GM23338 (cell line): ENCODE measurements around the gene AOAH. TPM values are rescaled to one million over a fixed set of nuclear protein-coding genes. Genes with fewer than 3 reads are reported as not detected.

Experiments
- ATAC-seq: fragments of 200-7000 bp; cut with Tn5 transposase; 3 replicates; pipeline ENCODE4 v1.9.1; 2020
- DNase-seq: peaks from one replicate; pipeline ENCODE4 v3.0.0-alpha.2; 2015; ENCODE audit warnings: low spot score
- H2AFZ ChIP-seq: fragments of 200-600 bp; sonication (generic); 2 replicates; pipeline ENCODE4 v1.8.0; 2016; ENCODE audit warnings: antibody characterized with exemption, mild to moderate bottlenecking, moderate library complexity
- H3F3A ChIP-seq: fragments of 200-600 bp; sonication (generic); replicated peaks from 2 replicates; pipeline ENCODE4 v1.8.0; 2017; ENCODE audit warnings: antibody characterized with exemption, mixed run types, low read depth
- H3K27ac ChIP-seq: fragments of 200-600 bp; sonication (generic); 2 replicates; pipeline ENCODE4 v1.6.1; 2016; ENCODE audit warnings: low read depth
- H3K27me3 ChIP-seq: fragments of 200-600 bp; sonication (generic); 2 replicates; pipeline ENCODE4 v1.8.0; 2016; ENCODE audit warnings: mild to moderate bottlenecking, mixed run types, moderate library complexity; ENCODE audit not compliant: insufficient read depth
- H3K36me3 ChIP-seq: fragments of 200-600 bp; sonication (generic); 2 replicates; pipeline ENCODE4 v1.8.0; 2016; ENCODE audit warnings: mild to moderate bottlenecking; ENCODE audit not compliant: insufficient read depth
- H3K4me1 ChIP-seq: fragments of 200-600 bp; sonication (generic); 2 replicates; pipeline ENCODE4 v1.8.0; 2016; ENCODE audit warnings: mild to moderate bottlenecking, moderate library complexity; ENCODE audit not compliant: insufficient read depth
- H3K4me2 ChIP-seq: fragments of 200-600 bp; sonication (generic); 2 replicates; pipeline ENCODE4 v1.7.1; 2017; ENCODE audit warnings: mixed run types
- H3K4me3 ChIP-seq: fragments of 200-600 bp; sonication (generic); 2 replicates; pipeline ENCODE4 v1.6.1; 2016; ENCODE audit warnings: mixed run types
- H3K79me2 ChIP-seq: fragments of 200-600 bp; sonication (generic); replicated peaks from 2 replicates; pipeline ENCODE4 v1.8.0; 2017; ENCODE audit warnings: mild to moderate bottlenecking; ENCODE audit not compliant: insufficient read depth
- H3K9me2 ChIP-seq: fragments of 200-600 bp; sonication (generic); 2 replicates; pipeline ENCODE4 v1.8.0; 2017; ENCODE audit not compliant: insufficient read depth
- H4K20me1 ChIP-seq: fragments of 200-600 bp; sonication (generic); replicated peaks from 2 replicates; pipeline ENCODE4 v1.8.0; 2017; ENCODE audit warnings: mild to moderate bottlenecking; ENCODE audit not compliant: insufficient read depth
- H3K27ac Mint-ChIP-seq: 2 replicates; pipeline ENCODE4 v1.8.0; 2020; ENCODE audit warnings: inconsistent platforms, mild to moderate bottlenecking, moderate library complexity, mixed read lengths
- H3K27me3 Mint-ChIP-seq: 3 replicates; pipeline ENCODE4 v1.8.0; 2022; ENCODE audit warnings: low read depth, mild to moderate bottlenecking, moderate library complexity, mixed read lengths, inconsistent platforms; ENCODE audit not compliant: insufficient read depth, poor library complexity
- H3K36me3 Mint-ChIP-seq: 3 replicates; pipeline ENCODE4 v1.8.0; 2021; ENCODE audit warnings: low read depth, mild to moderate bottlenecking, inconsistent platforms, moderate library complexity, mixed read lengths
- H3K4me1 Mint-ChIP-seq: 3 replicates; pipeline ENCODE4 v1.8.0; 2020; ENCODE audit warnings: mild to moderate bottlenecking, inconsistent platforms, mixed read lengths
- H3K4me3 Mint-ChIP-seq: 3 replicates; pipeline ENCODE4 v1.8.0; 2021; ENCODE audit warnings: moderate library complexity, mild to moderate bottlenecking, inconsistent platforms, mixed read lengths
- H3K9me3 Mint-ChIP-seq: 3 replicates; pipeline ENCODE4 v1.8.0; 2020; ENCODE audit warnings: moderate library complexity, mild to moderate bottlenecking, inconsistent platforms, mixed read lengths
- CREB1 ChIP-seq: fragments of 250-450 bp; sonication (Bioruptor Pico); IDR thresholded peaks from 2 replicates; pipeline ENCODE4 v1.5.0; 2020; ENCODE audit warnings: low read depth, mild to moderate bottlenecking, moderate library complexity
- CTCF ChIP-seq, 2 experiments: fragments of 200-600 bp in 1 of 2; sonication (generic) in 1 of 2; conservative IDR thresholded peaks; 2 replicates each; pipeline versions ENCODE4 v1.5.1 to v1.6.1; 2016 to 2017; ENCODE audit warnings: antibody characterized with exemption in 2 of 2, low read depth in 2 of 2, mild to moderate bottlenecking in 2 of 2, moderate library complexity in 1 of 2
- JUNB ChIP-seq: IDR thresholded peaks from one replicate; pipeline ENCODE4 v1.6.1; 2016; ENCODE audit warnings: antibody characterized with exemption; ENCODE audit not compliant: unreplicated experiment
- NANOG ChIP-seq: IDR thresholded peaks from 2 replicates; pipeline ENCODE4 v1.6.1; 2016; ENCODE audit warnings: antibody characterized with exemption, borderline replicate concordance
- STAT1 ChIP-seq: IDR thresholded peaks from one replicate; pipeline ENCODE4 v1.6.1; 2016; ENCODE audit warnings: antibody characterized with exemption; ENCODE audit not compliant: unreplicated experiment
- ZNF114 ChIP-seq: fragments of 250-450 bp; sonication (Bioruptor Pico); IDR thresholded peaks from 2 replicates; pipeline ENCODE4 v1.5.0; 2020; ENCODE audit warnings: mild to moderate bottlenecking, moderate library complexity
- ZNF331 ChIP-seq: fragments of 250-450 bp; sonication (Bioruptor Pico); IDR thresholded peaks from 2 replicates; pipeline ENCODE4 v1.5.0; 2020; ENCODE audit warnings: low read depth, mild to moderate bottlenecking, moderate library complexity
- ZNF462 ChIP-seq: fragments of 250-450 bp; sonication (Bioruptor Pico); IDR thresholded peaks from 2 replicates; pipeline ENCODE4 v1.5.0; 2020; ENCODE audit warnings: mild to moderate bottlenecking, moderate library complexity
- polyA plus RNA-seq: library from polyadenylated mRNA; unstranded; fragments of >200 nt; fragmentation: Nextera tagmentation; extraction: Ambion mirVana; gene quantifications from 2 replicates; pipeline ENCODE4 v1.2.1, GENCODE V29; 2016
- total RNA-seq: library from RNA; depleted of rRNA; stranded (reverse); fragments of >200 nt; shearing (Covaris generic); gene quantifications from 2 replicates; pipeline ENCODE4 v1.2.3, GENCODE V29; 2014

Gene AOAH
- total and polyA plus RNA-seq, 2 experiments from 2014 or later = not detected

- TF ChIP-seq ZNF462 (CRISPR knock-in tag) = no peak
Measured at GRCh38 chr7:36531951-36532350, 192.3 kb downstream of the AOAH start (continued).

- no peaks in the 10 kb centered on the region for H3K9me3 Mint-ChIP-seq
- no peaks in the 10 kb centered on the region for H3K27me3 Mint-ChIP-seq
- Histone ChIP-seq H3K27me3 (no peaks in the 10 kb centered on the region), H3K4me2 (no peak overlapping the region), H3F3A (no peaks in the 10 kb centered on the region), H4K20me1 (no peaks in the 10 kb centered on the region), H3K27ac (no peak overlapping the region), H3K4me3 (no peak overlapping the region), H2AFZ (0 out of 2 replicates have a peak overlapping the region, but pooled peaks have one; percentile 18), H3K36me3 (no peaks in the 10 kb centered on the region), H3K4me1 (no peaks in the 10 kb centered on the region), H3K9me2 (peaks cover 9% of the 10 kb centered on the region; the same call in 1 of the 2 replicates), H3K79me2 (no peaks in the 10 kb centered on the region)
- DNase-seq (no peak), ATAC-seq (no peak)
- no peak overlapping the region for H3K27ac Mint-ChIP-seq
- no peak overlapping the region for H3K4me3 Mint-ChIP-seq
- H3K4me1 Mint-ChIP-seq = no peaks in the 10 kb centered on the region; the same call in 2 of the 3 replicates
- no peaks in the 10 kb centered on the region for H3K36me3 Mint-ChIP-seq
- TF ChIP-seq STAT1 = no peak
- TF ChIP-seq JUNB = no peak
- no peak for TF ChIP-seq ZNF331
- no peak for TF ChIP-seq CTCF (conservative IDR thresholded peaks at IDR 0.05; ENCODE audit: low read depth in 2 of 2)
- TF ChIP-seq CREB1 (CRISPR knock-in tag) = no peak
- TF ChIP-seq ZNF114 (CRISPR knock-in tag) = no peak
- TF ChIP-seq ZNF462 (CRISPR knock-in tag) = no peak
- no peak for TF ChIP-seq NANOG
Measured at GRCh38 chr7:36530456-36530855, 193.8 kb downstream of the AOAH start.
